ENCODE results near the gene TMEM9.
"Not testable (repeated sequence)": the region's sequence is repeated elsewhere in the genome, so short reads cannot be mapped to it uniquely, and the experiment has no call there.

The TMEM9 gene

GRCh38 chr1:201172999-201173610 lies 18.8 kb upstream of the TMEM9 start:
- DNase-seq, result no peak

- DNase-seq, result no peak
Measured at GRCh38 chr1:201172326-201172725, 18.1 kb upstream of the TMEM9 start.

- DNase-seq, result peak; percentile 45
Measured at GRCh38 chr1:201171063-201172036, 17.1 kb upstream of the TMEM9 start.

- DNase-seq, result peak; percentile 83
Measured at GRCh38 chr1:201170533-201171062, 16.3 kb upstream of the TMEM9 start.

GRCh38 chr1:201169971-201170532 lies 15.8 kb upstream of the TMEM9 start:
- no peak for DNase-seq

- no peak for DNase-seq
Measured at GRCh38 chr1:201169203-201169602, 14.9 kb upstream of the TMEM9 start.

- DNase-seq, result no peak
Measured at GRCh38 chr1:201167041-201167991, 13.0 kb upstream of the TMEM9 start.

- DNase-seq, result no peak
Measured at GRCh38 chr1:201164645-201165044, 10.4 kb upstream of the TMEM9 start.

GRCh38 chr1:201163707-201164106 lies 9.4 kb upstream of the TMEM9 start:
- DNase-seq, result no peak

GRCh38 chr1:201163036-201163435 lies 8.8 kb upstream of the TMEM9 start:
- not testable (repeated sequence) for DNase-seq

- no peak for DNase-seq
Measured at GRCh38 chr1:201157949-201158348, 3.7 kb upstream of the TMEM9 start.

- no peak for DNase-seq
Measured at GRCh38 chr1:201156819-201157218, 2.5 kb upstream of the TMEM9 start.

- no peak for DNase-seq
Measured at GRCh38 chr1:201156346-201156745, 2.1 kb upstream of the TMEM9 start.

- no peak for DNase-seq
Measured at GRCh38 chr1:201155354-201155753, 1.1 kb upstream of the TMEM9 start.

GRCh38 chr1:201153474-201154388 lies 543 bp downstream of the TMEM9 start:
- DNase-seq, result no peak

GRCh38 chr1:201149400-201149799 lies 4.9 kb downstream of the TMEM9 start:
- peak; percentile 33 for DNase-seq

GRCh38 chr1:201147396-201148015 lies 6.8 kb downstream of the TMEM9 start:
- DNase-seq, result no peak

GRCh38 chr1:201146626-201147390 lies 7.5 kb downstream of the TMEM9 start:
- DNase-seq, result no peak

GRCh38 chr1:201145816-201146215 lies 8.5 kb downstream of the TMEM9 start:
- no peak for DNase-seq

- DNase-seq, result no peak
Measured at GRCh38 chr1:201145132-201145531, 9.1 kb downstream of the TMEM9 start.

Measured in CD4-positive, alpha-beta T cell treated with Interleukin-21 for 1 hour (primary cell).